ENCODE data around the gene MINAR1. TPM values are rescaled to one million over a fixed set of nuclear protein-coding genes. Genes with fewer than 3 reads are reported as not detected.

Gene MINAR1
- total RNA-seq, 1 donor from 2014 or later = 1.7 TPM

DNA sequence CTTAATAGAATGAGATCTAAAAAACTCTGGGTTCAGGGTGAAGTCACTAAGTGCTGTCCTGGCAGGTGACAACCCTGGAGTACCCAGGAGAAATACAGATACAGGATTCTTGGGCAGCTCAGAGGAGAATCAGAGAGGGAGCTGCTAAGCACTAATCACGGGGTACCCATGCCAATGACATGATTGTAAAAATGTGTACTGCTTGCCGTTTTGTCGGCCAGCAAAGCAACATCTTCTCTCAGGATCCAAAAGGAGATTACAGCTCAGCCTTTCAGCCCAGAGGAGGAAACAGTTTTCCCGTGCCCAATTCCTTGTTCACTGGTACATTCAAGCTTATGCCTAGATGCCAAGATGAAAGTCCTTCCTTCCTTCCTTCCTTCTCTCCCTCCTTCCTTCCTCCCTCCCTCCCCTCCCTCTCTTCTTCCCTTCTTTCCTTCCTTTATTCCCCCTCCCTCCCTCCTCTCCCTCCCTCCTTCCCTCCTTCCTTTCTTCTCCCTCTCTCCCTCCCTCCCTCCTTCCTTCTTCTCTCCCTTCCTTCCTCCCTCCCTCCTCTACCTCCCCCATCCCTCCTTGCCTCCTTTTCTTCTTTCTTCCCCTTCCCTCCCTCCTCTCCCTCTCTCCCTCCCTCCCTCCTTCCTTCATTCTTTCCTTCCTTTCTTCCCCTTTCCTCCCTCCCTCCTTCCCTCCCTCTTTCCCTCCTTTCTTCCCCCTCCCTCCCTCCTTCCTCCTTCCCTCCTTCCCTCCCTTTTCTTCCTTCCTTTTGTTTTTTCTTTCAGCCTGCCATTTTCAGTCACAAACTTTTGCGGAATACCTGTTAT is 4.1 kb upstream of the MINAR1 start:
- no peak overlapping the region for H3K4me2 ChIP-seq (ENCODE audit: low read length)
- no peaks in the 10 kb centered on the region for H3K79me2 ChIP-seq (ENCODE audit: insufficient read depth, low read length)
- peaks cover 23% of the 10 kb centered on the region for H3K27me3 ChIP-seq (ENCODE audit: insufficient read depth, low read length)
- no peak overlapping the region for H2AFZ ChIP-seq (ENCODE audit: low read depth, low read length)
- H3K4me1 Mint-ChIP-seq (ENCODE audit: low read depth, unreplicated experiment) = peaks cover 2% of the 10 kb centered on the region
- H3K27ac ChIP-seq (ENCODE audit: low read depth, low read length) = no peak overlapping the region
- no peaks in the 10 kb centered on the region for H3K9me3 ChIP-seq (ENCODE audit: insufficient read depth, low read depth, low read length)
- no peak overlapping the region for H3K4me3 Mint-ChIP-seq (ENCODE audit: unreplicated experiment)
- TF ChIP-seq, protein P1, sequence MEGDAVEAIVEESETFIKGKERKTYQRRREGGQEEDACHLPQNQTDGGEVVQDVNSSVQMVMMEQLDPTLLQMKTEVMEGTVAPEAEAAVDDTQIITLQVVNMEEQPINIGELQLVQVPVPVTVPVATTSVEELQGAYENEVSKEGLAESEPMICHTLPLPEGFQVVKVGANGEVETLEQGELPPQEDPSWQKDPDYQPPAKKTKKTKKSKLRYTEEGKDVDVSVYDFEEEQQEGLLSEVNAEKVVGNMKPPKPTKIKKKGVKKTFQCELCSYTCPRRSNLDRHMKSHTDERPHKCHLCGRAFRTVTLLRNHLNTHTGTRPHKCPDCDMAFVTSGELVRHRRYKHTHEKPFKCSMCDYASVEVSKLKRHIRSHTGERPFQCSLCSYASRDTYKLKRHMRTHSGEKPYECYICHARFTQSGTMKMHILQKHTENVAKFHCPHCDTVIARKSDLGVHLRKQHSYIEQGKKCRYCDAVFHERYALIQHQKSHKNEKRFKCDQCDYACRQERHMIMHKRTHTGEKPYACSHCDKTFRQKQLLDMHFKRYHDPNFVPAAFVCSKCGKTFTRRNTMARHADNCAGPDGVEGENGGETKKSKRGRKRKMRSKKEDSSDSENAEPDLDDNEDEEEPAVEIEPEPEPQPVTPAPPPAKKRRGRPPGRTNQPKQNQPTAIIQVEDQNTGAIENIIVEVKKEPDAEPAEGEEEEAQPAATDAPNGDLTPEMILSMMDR (IDR thresholded peaks at IDR 0.05; ENCODE audit: insufficient read depth, low read depth, low read length) = no peak
- TF ChIP-seq EZH2 (IDR thresholded peaks at IDR 0.05; ENCODE audit: insufficient read depth, low read length) = no peak
- no peaks in the 10 kb centered on the region for H3K36me3 Mint-ChIP-seq (ENCODE audit: low read depth, unreplicated experiment)
- FAIRE-seq (no peak), DNase-seq (ENCODE audit: low read depth) (no peak)
- peaks cover 3% of the 10 kb centered on the region for H3K9me3 Mint-ChIP-seq (ENCODE audit: unreplicated experiment)
- H3K4me1 ChIP-seq (ENCODE audit: insufficient read depth, low read length) = peaks cover 14% of the 10 kb centered on the region
- H3K27me3 Mint-ChIP-seq (ENCODE audit: low read depth, unreplicated experiment) = peaks cover 46% of the 10 kb centered on the region
- no peak overlapping the region for H3K9ac ChIP-seq (ENCODE audit: low read length)
- no peaks in the 10 kb centered on the region for H3K36me3 ChIP-seq (ENCODE audit: insufficient read depth, low read length)
- no peak overlapping the region for H3K27ac Mint-ChIP-seq (ENCODE audit: unreplicated experiment)
- H3K4me3 ChIP-seq (ENCODE audit: insufficient read depth, low read depth, low read length) = no peak overlapping the region
- peaks cover 3% of the 10 kb centered on the region for H4K20me1 ChIP-seq (ENCODE audit: insufficient read depth, low read length)

DNA sequence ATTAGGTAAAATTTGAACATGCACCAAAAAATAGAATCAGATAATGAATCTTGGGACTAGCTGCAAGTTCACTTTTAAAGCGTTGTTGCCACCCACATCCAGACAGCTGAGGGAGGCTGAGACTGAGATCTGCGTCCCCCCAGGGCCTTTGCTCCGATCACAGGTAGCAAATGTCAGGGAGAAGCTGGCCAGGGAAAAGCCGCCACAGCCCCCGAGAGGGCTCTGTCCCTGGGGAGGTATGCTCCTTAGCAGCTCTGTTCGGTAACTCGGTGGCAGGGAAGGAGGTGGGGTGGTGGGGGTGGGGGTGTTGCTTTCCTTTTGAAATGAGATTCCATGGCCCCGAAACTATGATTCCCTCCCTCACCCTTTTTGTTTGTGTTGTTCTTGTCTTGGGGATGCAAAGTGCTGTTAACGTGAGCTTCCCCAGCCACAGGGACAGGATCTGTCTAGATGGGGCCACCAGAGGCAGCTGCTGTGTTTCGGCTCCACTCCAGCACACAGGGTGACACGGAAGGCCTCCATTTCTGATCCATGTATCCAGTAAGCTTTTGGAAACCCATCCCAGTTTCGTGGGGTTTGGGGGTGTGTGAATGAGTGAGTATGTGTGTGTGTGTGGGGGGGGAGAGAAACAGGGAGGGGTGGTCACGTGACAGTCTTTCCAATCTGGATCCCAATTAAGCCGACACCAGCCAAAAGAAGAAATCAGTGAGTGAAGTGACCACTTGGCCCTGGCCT is 1.1 kb upstream of the MINAR1 start:
- Histone ChIP-seq H4K20me1 (ENCODE audit: insufficient read depth, low read length) (peaks cover 21% of the 10 kb centered on the region), H3K9me3 (ENCODE audit: insufficient read depth, low read depth, low read length) (no peaks in the 10 kb centered on the region), H3K79me2 (ENCODE audit: insufficient read depth, low read length) (no peaks in the 10 kb centered on the region), H3K27me3 (ENCODE audit: insufficient read depth, low read length) (peaks cover 42% of the 10 kb centered on the region), H3K4me1 (ENCODE audit: insufficient read depth, low read length) (peaks cover 14% of the 10 kb centered on the region), H3K4me3 (ENCODE audit: insufficient read depth, low read depth, low read length) (peak overlapping the region; percentile 62), H2AFZ (ENCODE audit: low read depth, low read length) (peak overlapping the region; percentile 83), H3K4me2 (ENCODE audit: low read length) (peak overlapping the region; percentile 93), H3K36me3 (ENCODE audit: insufficient read depth, low read length) (no peaks in the 10 kb centered on the region), H3K27ac (ENCODE audit: low read depth, low read length) (no peak overlapping the region), H3K9ac (ENCODE audit: low read length) (peak overlapping the region; percentile 50)
- peak overlapping the region; percentile 79 for H3K4me3 Mint-ChIP-seq (ENCODE audit: unreplicated experiment)
- peaks cover 3% of the 10 kb centered on the region for H3K9me3 Mint-ChIP-seq (ENCODE audit: unreplicated experiment)
- TF ChIP-seq, protein P1 (IDR thresholded peaks at IDR 0.05; ENCODE audit: insufficient read depth, low read depth, low read length) = no peak
- TF ChIP-seq EZH2 (IDR thresholded peaks at IDR 0.05; ENCODE audit: insufficient read depth, low read length) = no peak
- DNase-seq (ENCODE audit: low read depth) = no peak
- no peaks in the 10 kb centered on the region for H3K36me3 Mint-ChIP-seq (ENCODE audit: low read depth, unreplicated experiment)
- FAIRE-seq = no peak
- H3K27me3 Mint-ChIP-seq (ENCODE audit: low read depth, unreplicated experiment) = peaks cover 71% of the 10 kb centered on the region
- no peak overlapping the region for H3K27ac Mint-ChIP-seq (ENCODE audit: unreplicated experiment)
- peaks cover 2% of the 10 kb centered on the region for H3K4me1 Mint-ChIP-seq (ENCODE audit: low read depth, unreplicated experiment)

Measured in astrocyte (in vitro differentiated cells and primary cell).